HG02642 (cell line): ENCODE measurements around the gene WDR12.
A peak's percentile ranks its signal among the peaks of the same experiment; 100 is the strongest.
"Not testable (repeated sequence)": the region's sequence is repeated elsewhere in the genome, so short reads cannot be mapped to it uniquely, and the experiment has no call there.

ENCODE experiments used
- ATAC-seq: cut with Tn5 transposase; IDR thresholded peaks from one replicate; pipeline ENCODE4 v1.9.1; 2021; ENCODE audit warnings: mild to moderate bottlenecking; ENCODE audit not compliant: unreplicated experiment, poor library complexity

Gene WDR12

DNA sequence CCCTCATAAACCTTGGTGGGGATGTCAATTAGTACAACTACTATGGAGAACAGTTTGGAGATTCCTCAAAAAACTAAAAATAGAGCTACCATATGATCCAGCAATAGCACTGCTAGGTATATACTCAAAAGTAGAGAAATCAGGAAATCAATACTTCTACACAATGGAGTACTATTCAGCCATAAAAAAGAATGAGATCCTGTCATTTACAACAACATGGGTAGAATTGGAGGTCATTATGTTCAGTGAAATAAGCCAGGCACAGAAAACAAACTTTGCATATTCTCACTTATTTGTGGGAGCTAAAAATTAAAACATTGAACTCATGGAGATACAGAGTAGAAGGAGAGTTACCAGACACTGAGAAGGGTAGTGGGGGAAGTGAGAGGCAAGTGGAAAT is 6.0 kb downstream of the WDR12 start:
- ATAC-seq: not testable (repeated sequence)

- ATAC-seq: no peak
Measured at GRCh38 chr2:202885190-202885589, 26.3 kb downstream of the WDR12 start.

GRCh38 chr2:202883987-202884675 is 27.3 kb downstream of the WDR12 start:
- ATAC-seq: no peak

DNA sequence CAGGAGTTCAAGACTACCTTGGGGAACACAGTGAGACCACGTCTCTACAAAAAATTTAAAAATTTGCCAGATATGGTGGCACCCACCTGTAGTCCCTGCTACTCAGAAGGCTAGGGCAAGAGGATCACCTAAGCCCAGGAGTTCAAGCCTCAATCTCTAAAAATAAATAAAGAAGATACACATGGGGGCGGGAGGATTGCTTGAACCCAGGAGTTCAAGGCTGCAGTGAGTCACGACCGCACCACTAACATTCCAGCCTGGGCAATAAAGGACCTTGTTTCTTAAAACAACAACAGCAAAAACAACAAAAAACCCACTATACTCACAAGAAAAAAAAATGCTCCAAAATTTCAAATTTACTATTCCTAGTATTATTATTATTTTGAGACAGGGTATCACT is 29.9 kb downstream of the WDR12 start:
- ATAC-seq: no peak

DNA sequence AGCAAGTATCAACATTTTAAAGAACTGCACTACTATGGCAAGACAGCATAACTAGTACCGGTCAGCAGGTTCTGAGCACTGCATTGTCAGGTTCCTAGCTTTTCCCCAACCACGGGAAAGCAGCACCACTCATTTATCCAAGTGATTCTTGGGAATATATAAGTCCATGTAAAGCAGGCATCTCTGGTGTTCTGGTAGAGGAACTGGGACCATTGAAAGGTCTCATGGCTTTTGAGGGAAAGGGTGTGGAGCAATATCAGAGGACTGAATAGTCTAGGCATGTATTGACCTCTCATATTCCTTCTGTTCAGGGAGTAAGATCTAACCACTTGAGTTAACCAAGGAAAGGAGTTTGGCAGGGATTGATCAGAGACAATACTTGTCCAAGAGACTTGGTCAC is 33.8 kb downstream of the WDR12 start:
- ATAC-seq: no peak

DNA sequence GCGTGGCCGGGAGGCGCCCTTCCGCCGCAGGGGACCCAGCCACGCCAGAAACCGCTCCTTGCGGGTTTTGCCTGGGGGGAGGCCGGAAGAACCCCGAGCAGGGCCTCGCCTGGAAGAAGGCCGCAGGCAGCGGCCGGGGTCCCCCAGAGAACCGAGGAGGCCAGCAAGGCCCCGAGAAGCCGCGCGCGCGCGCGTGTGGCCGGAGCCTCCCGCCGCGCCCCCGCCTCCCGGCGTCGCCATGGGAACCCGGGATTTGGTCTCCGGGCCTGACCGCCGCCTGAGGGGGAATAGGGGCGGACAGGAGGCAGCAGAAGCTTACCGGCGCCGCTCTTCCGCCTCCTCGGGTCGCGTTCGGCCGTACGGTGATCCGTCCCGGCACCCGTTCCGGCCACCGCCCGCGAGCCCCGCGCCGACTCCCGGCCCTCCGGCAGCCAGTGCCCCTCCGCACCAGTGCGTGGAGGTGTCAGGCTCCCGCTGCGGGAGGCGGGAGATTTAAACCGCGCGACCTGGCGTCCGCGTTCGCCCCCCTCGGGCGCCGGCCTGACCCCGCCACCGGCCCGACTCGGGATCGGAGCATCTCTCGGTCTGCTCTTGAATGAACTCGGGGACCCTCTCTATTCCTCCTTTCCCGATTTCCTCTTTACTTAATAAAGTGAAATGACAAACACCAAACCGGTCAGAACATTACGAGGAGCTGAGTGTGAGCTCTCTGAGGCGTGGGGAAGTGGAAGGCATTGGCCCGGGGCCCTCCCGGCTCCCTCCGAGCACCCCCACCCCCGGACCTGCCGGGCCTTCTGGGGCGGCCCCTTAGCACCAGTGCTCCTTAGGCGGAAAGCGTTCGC is 40.0 kb downstream of the WDR12 start, which contains the start of gene ICA1L:
Gene ICA1L (minus strand): TSS at position 467 of the 842 bp plus-strand sequence. CDS start 42,757 bp downstream, outside the sequence.
- ATAC-seq: peak; percentile 59

GRCh38 chr2:202870431-202871299 is 40.8 kb downstream of the WDR12 start:
- ATAC-seq: peak; percentile 84

- ATAC-seq: no peak
Measured at GRCh38 chr2:202861987-202862386, 49.5 kb downstream of the WDR12 start.

GRCh38 chr2:202858601-202859000 is 52.9 kb downstream of the WDR12 start:
- ATAC-seq: no peak

- not testable (repeated sequence) for ATAC-seq
Measured at GRCh38 chr2:202849343-202849742, 62.1 kb downstream of the WDR12 start.

GRCh38 chr2:202848813-202849212 is 62.7 kb downstream of the WDR12 start:
- ATAC-seq: no peak

DNA sequence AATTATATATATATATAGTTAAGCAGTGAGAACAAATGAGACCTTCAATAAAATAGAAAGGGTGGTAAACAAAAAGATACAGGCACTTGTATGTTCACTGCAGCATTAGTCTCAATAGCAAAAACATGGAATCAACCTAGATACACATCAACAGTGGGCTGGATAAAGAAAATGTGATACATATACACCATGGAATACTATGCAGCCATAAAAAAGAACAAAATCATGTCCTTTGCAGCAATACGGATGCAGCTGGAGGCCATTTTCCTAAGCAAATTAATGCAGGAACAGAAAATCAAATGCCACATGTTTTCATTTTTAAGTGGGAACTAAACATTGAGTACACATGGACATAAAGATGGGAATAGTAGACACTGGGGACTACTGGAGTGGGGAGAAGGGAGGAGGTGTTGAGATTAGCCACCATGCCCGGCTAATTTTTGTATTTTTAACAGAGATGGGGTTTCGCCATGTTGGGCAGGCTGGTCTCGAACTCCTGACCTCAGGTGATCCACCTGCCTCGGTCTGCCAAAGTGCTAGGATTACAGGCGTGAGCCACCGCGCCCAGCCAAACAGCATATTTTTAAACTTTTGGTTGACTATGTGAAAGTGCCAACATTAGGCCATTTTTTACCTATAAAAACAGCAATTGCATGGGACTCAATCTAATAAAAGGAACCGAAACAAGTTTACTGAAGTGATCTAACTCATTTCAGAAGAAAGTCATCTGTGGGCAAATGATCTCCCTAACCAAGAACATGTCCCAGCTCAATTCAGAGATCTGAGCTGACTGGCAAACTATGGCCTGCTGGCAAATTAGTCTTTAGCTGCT is 63.6 kb downstream of the WDR12 start:
- ATAC-seq: no peak

DNA sequence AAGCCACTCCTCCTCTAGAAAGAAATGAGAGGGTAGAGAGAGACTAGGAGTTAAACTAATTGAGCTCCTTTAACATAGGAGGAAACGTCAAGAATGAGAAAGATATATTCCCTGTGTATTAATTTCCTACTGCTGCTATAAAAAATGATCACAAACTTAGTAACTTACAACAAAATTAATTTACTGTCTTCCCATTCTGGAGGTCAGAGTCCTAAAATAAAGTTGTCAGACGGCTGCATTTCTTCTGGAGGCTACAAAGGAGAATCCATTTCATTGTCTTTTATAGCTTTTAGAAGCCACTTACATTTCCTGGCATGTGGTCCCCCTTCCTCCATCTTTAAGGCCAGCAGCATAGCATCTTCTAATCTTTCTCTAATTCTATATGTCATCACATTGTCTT is 66.8 kb downstream of the WDR12 start:
- ATAC-seq: no peak

DNA sequence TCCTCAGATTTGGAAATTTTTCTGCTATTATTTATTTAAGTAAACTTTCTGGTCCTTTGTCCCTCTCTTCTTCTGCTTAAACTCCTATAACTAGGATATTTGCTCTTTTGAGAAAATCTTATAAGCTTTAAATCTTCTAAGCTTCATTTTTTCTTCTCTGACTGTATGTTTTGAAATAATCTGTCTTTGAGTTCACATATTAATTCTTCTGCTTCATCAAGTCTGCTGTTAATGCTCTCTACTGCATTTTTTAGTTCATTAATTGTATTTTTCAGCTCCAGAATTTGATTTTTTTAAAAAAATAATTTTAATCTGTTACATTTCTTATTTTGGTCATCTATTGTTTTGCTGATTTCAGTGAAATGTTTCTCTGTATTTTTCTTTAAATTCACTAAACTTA is 68.8 kb downstream of the WDR12 start:
- ATAC-seq: no peak

DNA sequence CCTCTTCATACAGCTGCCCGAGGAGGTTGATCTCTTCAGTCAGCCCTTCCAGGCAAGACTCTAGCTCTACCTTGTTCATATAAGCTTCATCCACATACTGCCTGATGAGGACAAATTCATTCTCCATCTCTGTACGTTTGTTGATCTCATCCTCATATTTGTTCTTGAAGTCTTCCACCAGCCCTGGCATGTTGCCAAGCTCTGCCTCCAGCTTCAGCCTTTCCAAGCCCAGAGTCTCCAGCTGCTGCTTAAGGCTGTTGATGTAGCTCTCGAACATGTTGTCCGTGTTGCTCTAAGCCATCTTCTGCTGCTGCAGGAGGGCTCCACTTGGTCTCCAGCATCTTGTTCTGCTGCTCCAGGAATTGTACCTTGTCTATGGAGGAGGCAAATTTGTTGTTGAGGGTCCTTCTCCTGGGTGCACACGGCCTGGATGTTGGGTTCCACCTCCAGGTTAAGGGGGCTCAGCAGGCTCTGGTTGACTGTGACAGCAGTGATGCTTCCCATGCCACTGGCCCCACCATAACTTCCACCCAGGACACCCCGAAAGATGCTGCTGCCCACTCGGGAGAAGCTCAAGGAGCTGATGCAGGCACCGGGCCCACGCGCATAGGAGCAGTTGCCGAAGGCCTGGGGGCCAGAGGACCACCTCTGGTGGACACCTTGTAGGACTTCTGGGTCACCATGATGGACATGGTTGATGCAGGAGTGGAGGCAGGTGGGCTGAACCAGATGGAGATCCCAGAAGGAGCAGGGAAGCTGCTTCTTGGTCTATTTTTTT is 70.2 kb downstream of the WDR12 start:
- ATAC-seq: no peak

DNA sequence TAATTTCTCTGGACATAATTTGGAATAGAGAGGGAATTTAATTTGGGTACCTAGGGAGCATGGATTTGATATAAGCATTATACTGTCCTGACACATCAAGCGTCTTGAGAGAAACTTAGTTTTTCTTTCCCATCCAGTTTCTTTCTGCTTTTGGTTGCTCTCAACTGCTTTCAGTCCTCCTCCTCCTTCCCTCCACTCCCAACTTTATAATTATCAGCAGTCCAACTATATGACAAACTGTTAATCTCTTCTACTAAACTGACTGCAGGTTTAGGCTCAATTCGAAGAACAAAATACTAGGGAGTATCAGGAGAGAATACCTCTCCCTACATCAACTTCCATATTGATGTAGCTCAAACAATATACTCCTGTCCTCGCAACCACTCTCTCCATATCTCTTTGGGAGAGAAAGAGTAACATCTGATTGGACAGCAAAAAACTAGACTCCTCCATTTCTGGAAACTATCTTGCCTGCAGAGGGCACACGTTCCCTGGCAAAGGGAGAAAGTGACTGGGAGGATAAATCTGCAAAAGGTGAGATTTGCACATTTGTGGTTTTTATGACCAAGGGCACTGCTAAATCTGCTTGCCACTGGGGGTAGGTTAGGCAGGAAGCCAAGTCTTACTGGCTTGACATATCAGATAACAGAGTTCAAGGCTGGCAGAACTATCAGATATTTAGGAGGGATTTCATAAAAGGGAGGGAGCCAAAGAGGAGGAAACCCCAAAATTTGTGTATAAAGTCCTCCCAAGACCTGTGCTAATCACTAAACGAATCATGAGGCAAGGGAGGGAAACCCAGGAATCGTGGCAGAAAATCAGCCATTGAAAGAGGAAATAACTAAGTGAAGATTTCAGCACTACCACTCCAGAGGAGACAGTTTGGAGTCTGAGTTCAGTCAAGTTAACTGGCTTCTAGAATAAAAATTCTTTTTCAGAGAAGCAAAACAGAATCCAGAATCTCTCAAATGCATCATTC is 79.9 kb downstream of the WDR12 start:
- no peak for ATAC-seq

DNA sequence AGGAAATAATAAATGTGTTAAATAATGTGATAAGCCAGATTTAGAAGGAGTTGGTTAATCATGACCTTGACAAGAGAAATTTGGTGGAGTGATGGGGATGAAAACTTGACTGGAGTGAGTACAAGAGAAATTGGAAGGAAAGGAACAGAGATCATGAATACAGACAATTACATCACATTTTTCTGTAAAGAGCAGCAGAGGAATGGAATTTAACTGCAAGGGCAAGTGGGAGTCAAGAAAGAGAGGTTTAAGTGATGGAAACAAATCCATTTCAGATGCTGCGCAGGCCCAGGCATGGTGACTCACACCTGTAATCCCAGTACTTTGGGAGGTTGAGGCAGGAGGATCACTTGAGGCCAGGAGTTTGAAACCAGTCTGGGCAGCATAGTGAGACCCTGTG is 86.6 kb downstream of the WDR12 start:
- no peak for ATAC-seq
